Activated effector memory CD4-positive, alpha-beta T cell treated with anti-CD3 and anti-CD28 coated beads, Interleukin-2, amount 50 U/mL, for 16 hours (primary cell): ENCODE data around the gene AGO1.
"Not testable (repeated sequence)": the region's sequence is repeated elsewhere in the genome, so short reads cannot be mapped to it uniquely, and the experiment has no call there.

Source experiments
- DNase-seq: peaks from one replicate; pipeline ENCODE4 v3.0.0-alpha.2; 2020

AGO1 gene

DNA sequence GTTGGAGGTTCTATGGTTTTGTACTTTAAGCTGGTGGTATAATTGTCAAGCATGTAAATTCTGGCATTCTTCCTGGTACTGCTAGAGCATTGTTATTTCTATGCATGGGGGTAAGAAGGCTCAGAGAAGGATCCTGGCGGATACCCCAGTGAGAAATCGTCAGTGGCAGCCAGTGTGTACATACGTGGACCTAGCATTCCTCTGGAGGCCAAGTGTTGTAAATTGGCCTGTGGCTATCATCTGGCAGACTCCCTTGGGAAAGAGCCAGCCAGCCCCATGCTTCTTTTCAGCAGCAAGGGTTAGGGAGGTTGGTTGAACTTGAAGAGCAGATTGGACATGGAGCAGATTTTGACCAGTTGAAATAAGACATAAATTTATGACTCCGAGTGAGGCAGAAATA is 42.7 kb downstream of the AGO1 start:
- DNase-seq: no peak

DNA sequence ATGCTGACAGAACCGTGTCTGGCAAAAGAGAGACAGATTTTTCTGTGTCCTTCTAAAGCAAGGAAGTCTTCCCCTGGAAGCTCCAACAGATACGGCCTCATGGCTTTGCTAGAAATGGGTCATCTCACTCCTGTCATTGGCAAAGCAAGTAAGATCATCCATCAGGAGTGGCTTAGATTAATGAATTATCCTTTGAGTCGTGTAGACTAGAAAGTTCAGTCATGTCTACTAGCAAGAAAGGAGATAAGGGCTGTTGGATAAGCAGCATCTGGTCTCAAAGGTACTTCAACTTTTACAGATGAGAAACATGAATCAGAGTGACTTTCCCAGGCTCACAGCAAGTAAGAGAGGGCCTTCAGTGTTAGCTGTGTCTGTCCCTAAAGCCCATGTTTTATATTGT is 44.5 kb downstream of the AGO1 start:
- no peak for DNase-seq

DNA sequence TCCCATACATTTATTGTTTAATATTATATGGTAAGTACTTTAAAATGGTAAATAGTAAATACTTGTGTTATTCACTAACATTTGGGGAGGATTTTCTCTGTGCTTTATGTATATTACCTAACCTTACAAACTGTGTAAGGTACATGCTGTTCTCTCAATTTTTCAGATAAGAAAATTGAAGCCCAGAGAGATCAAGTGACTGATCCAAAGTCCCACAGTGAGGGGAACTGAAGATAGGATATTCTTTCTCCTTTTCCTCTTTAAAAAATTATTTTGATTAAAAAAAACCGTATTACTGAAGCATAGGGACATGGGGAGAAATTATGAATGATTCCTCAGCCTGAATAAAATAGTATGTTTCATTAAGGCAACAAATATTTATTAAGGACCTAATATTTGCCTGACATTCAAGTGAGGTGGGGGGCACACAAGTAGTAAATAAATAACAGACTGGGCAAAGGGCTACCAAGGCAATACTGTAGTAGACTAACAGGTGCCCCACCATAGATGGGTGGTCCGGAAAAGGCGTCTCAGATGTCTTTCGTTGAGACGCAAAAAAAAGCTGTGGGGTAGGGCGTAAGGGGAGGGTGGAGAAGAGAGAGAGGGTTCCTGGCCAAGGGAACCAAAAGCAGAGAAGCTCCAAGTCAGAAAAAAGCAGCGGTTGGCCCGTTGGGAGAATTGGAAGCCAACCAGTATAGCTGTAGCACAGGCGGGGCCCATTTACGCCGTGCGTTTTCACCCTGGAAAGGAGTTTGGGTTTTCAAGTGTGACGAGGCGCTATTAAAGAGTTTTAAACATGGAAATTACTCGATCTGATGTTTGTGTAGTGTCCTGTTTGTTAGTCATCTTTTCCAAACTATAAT is 47.0 kb downstream of the AGO1 start:
- DNase-seq: peak; percentile 76

DNA sequence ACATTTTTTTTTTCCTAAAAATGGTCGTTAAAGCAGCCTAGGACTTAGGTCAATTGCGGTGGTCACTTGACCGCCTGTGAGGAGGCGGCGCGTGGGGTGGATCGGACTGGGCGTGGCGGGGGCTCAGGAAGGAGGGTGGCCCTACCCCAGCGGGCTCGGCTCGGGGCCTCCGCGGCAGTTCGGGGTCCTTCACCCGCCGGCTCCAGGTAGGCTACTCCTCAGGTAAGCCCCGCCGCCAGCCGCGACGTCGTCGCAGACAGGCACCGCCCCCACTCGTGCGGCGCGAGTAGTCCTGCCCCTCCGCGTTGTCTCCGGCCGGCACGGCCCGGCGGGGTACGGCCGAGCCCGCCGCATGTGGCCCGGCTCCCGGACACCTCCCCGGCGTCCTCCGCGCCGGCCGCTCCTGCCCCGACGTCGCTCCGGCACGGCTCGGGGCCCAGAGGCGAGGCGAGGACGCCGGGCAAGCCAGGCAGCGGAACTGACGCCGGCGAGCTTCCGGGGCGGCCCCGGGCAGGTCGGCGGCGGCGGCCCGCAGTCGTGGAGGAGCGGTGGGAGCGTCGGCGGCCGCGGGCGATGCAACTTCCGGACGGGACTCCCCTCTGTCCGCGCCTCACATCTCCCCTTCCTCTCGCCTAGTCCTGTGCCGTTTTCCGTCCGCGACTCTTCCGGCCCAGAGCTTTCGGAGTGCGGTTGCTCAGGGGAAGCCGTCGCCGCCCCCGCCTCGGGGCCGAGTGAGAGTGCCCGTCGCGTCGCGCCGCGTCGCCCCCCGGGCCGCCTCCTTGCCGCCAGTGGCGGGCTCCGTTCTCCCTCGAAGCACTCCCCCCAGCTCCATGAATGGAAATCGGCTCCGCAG is 47.8 kb downstream of the AGO1 start, which contains the start of gene AGO3:
Gene AGO3, plus strand, starts transcription at position 513 of the 853 bp plus-strand sequence. Its CDS starts 322 bp downstream, at position 835.
- peak; percentile 95 for DNase-seq

DNA sequence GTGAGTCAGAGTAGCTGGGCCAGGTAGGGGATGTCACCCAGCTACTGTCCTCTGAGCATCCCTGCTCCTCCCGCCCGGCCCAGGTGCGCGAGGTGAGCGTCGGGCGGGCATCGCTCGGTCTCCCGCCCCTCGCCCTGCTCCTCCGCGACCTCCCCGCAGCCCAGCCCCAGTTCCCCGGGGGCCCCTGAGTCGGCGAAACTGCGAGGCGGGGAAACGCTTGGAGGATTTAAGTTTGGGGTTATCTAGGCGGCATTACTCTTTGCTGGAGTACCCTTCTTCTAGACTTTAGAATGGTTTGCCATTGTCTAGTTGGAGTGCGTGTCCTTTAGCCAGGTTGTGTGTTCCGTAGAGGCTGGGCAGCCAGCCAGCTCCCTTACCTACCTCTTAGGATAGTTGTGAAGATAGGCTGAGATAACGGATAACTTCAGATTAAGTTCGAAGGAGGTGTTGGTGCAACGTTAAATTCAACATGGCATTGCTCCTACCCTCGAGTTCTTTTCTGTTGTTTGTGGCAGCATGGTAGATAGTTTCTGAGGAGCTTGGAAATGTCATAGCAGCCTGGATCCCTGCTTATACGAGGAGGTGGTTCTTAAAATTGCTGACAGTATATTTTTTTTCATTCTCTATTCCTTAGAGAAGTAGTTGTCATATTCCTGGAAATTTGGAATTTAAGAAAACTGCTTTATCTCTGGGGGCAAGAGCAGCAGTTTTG is 48.6 kb downstream of the AGO1 start:
- DNase-seq: no peak

DNA sequence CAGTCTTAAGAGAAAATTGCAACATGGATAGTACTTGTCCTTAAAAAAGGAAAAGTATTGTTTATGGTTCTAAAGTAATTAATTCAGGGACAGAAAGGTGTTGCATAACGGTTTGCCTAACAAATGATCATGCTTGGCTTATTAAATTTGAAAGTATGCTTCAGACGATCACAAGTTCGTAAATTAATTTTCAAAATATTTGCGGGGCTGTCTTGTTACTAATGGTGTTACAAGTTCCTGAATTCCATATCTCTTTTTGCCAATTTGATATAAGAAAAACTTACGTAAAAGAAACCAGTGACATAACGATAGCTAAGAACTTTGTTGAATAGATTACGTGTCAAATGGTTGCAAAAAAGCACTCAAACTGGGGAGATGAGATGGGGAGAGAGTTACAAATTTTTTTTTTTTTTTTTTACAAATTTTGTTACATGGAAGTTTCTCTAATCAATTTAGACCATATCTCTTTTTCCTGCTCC is 49.2 kb downstream of the AGO1 start:
- DNase-seq: no peak

DNA sequence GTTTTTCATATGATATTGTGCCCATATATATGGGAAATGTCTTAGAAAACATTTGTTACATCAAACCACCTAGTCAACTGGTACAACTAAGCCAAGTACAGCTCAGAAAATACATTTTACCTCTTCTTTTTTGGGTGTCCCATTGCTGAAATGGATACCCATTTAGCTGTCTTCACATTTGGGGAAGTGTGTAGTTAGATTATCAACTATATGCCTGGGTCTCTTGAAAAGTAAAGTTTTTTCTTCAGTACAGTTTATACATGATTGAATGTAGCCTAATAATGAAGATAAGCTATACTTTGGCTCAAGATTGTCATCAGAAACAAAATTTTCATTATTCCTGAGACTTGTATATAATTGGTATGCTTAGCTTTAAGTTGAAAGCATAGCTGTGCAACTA is 49.9 kb downstream of the AGO1 start:
- no peak for DNase-seq

DNA sequence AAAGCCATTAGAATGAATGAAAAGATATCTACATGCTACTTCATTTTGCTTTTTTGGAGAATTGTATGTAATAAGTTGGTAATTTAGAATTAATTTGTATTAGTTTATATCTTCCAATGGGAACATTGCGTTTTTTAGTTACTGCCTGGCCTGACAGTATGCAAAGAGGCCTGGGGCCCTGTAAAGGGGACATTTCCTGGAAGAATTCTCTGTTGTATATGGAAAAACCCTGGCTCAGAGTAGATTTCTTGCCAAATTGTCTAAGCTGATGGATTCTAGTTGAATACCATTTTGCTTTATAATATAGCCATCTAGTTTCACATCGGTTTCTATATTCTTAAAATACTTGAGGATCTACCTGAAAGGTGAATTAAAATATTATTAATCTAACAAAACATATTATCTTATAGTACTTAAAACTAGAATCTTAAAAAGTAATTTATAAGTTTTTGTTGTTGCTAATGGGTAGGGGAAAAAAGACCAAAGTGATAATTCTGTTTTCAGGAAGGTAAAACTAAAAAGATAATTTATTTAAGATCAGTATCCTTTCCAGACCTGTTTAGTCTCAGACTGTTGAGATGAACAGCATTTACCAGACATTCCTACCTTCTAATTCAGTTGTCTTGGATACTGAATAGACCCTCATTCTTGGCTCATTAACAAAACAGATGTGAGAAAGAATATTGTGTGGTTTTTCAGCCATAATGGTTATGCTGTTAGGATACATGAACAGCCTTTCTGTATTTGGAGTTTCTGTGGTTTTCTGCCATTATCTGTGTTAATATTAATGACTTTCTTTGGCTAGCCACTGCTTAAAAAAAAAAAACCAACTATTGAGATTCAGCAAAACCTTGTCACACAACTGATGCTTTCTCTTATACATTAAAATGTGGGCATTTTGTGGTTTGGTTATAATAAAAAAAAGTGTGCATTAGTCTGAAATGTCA is 52.7 kb downstream of the AGO1 start:
- DNase-seq: no peak

DNA sequence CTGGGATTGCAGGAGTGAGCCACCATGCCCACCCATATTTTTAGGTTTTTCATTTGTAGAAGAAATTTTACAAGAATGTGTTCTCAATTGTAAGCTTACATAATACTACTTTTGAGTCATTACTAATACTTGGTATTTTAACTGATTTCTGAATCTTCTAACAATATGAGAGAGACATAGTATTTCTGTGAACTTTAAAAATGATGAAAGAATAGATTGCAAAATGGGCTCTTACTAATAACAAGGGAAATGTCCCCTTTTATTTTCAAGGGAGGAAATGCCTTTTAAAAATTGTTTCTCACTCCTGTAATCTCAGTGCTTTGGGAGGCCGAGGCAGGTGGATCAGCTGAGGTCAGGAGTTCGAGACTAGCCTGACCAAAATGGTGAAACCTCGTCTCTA is 53.8 kb downstream of the AGO1 start:
- DNase-seq: no peak

DNA sequence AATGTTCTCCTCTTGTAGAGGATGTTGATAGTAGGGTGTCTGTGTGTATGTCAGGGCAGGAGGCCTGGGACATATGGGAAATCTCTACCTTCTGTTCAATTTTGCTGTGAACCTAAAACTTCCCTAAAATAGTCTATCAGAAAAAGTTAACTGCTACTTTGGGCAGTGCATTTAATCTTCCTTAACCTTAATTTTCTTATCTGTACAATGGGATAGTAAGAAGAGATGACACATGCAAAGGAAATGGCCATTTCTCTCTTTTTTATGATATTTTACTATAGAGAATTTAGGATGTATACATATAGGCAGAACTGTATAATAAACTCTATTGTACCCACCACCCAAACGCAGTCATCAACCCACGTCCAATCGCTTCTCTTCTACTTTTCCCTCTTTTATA is 56.5 kb downstream of the AGO1 start:
- DNase-seq: no peak

DNA sequence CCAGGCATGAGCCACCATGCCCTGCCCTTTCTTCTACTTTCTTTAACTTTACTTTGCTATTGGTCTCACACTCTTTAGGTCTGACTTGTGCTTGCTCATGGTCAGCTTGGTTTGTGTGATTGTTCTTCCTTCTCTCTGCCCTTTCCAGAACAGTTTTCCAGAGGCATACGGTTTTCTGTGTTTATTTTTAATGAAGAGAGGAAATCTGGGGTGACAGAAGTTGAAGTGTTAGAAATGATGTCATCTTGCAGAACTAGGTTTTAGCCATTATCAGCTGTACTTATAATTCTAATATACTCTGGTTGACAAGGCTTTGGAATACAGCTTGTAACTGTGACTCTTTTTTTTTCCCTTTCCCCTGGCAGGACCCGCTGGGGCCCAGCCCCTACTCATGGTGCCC is 62.3 kb downstream of the AGO1 start:
- no peak for DNase-seq

DNA sequence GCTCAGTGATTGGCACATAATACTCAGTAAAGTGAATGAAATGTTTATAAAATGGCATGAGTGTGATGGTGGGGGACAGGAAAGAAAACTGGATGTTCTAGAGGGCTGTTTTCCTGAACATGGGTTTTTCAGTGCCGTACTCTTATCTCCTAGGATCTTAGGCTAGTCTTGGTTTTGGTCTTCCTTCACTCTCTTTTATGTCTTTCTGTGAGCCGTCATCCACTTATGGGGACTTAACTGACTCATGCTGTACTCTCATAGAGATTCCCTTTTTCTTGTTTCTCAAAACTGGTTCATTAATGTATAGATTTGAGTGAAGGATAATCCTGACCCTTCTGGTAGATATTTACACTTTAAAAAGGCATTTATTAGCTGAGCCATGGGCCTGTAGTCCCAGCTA is 64.5 kb downstream of the AGO1 start:
- no peak for DNase-seq

DNA sequence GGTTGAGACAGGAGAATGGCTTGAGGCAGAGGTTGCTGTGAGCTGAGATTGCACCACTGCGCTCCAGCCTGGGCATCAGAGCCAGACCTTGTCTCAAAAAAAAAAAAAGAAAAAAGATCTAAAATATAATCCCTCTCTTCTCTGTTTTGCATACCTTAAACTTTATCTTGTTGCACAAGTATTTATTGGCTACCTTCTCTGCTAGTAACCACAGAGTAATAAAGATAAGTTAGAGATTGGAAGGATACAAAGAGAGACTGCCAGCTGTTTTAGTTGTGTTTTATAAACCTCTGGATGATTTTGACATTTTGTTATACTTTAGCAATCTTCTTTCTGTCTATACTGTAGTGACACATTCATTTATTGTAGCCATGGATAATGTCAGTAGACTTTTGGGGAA is 75.5 kb downstream of the AGO1 start:
- DNase-seq: no peak

DNA sequence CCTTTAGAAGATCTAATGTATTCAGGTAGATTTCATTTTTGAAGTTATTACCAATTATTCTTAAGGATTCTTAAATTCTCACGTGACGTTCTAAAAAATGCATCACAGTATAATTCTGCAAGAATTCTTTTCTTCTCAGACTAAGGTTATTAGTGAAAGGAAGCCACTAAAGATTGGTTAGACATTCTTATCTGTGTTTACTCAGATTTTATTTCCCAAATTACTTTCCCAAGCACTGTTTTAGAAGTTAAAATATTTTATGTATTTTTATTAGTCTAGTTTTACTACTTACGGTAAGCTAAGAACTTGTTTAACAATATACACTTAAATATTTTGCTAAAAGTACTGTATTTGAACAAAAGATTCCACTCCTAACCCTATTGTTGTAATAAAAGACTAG is 76.3 kb downstream of the AGO1 start:
- DNase-seq: no peak

DNA sequence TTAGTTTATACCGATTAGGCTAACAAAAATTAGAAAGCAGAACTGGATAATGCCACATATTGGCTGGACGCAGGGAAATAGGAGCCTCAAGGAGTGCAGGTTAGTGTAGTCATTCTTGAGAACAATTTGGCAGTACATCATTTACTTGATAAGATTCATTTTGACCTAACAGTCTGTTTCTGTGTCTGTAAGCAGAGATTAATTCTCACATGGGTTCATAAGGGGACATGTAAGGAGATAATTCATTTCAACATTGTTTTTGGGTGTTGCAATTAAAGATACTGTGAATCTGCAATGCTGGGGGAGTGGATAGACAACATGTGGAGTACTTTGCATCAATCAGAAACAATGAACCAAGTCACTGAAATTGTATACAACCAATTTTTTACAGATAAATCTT is 79.9 kb downstream of the AGO1 start:
- no peak for DNase-seq

DNA sequence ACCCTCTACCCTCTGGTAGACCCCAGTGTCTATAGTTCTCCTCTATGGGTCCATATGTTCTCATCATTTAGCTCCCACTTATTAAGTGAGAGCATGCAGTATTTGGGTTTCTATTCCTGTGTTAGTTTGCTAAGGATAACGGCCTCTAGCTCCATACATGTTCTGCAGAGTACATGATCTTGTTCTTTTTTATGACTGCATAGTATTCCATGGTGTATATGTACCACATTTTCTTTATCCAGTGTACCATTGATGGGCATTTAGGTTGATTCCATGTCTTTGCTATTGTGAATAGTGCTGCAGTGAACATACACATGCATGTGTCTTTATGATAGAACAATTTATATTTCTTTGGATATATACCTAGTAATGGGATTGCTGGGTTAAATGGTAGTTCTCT is 81.3 kb downstream of the AGO1 start:
- DNase-seq: not testable (repeated sequence)

DNA sequence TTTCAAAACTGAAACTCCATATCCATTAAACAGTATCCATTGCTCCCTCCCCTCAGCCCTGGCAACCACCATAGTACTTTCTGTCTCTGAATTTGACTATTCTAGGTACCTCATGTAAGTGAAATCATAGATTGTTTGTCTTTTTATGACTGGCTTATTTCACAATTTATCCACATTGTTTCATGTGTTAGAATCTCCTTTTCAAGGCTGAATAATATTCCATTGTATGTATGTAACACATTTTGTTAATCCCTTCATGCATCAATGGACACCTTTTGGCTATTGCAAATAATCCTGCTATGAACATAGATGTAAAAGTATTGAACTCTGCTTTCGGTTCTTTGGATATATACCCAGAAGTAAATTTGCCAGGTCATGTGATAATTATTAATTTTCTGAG is 85.4 kb downstream of the AGO1 start:
- DNase-seq: no peak

DNA sequence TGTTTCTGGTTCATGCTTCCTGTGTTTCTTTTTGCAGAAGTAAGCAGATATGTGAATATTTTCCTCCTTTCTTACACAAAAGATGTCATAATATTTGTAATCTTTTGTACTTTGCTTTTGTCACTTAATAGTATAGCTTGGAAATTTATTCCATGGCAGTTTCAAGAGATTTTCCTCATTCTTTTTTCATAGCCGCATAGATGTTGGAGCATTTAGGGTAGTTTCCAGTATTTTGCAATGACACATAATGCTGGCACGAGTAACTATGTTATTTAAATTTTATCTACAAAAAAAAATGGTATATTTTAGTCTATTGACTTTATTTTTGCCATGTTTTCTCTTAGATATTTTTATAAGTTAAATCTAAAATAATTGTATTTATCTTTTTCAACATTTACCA is 88.6 kb downstream of the AGO1 start:
- no peak for DNase-seq

DNA sequence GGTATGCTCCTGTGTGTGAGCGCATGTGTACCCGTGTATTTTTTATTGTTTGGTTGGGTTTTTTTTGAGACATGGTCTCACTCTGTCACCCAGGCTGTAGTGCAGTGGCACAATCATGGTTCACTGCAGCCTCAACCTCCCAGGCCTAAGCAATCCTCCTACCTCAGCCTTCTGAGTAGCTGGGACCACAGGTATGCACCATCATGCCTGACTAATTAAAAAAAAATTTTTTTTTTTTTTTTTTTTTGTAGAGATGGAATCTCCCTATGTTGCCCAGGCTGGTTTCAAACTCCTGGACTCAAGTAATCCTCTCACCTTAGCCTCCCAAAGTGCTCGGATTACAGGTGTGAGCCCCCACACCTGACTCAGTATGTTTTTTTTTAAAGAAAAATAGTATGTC is 89.6 kb downstream of the AGO1 start:
- DNase-seq: not testable (repeated sequence)

DNA sequence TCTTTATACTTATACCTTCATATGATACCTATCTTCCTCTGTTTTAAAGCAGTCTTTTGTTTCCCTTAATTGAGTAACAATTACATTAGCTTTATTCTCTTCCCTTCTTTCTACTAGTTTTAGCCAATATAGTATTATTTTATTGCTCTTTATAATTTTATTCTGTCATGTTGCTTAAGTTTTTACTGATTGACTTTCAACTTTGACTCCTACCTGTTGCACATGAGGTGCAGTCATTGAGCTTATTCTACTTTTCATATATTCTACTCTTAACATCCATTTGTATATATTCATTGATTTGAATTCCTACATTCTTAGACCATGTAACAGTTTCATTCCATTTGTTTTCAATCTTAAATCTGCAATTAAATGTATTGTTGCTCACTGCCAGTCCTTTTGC is 97.1 kb downstream of the AGO1 start:
- no peak for DNase-seq
